GM23338 (cell line): ENCODE data around the gene VPS41.
A peak's percentile ranks its signal among the peaks of the same experiment; 100 is the strongest.

ENCODE experiments used
- CTCF ChIP-seq, 2 experiments: fragments of 200-600 bp in 1 of 2; sonication (generic) in 1 of 2; conservative IDR thresholded peaks; 2 replicates each; pipeline versions ENCODE4 v1.5.1 to v1.6.1; 2016 to 2017; ENCODE audit warnings: antibody characterized with exemption in 2 of 2, low read depth in 2 of 2, mild to moderate bottlenecking in 2 of 2, moderate library complexity in 1 of 2
- EZH2 ChIP-seq: fragments of 200-600 bp; sonication (generic); IDR thresholded peaks from one replicate; pipeline ENCODE4 v1.8.0; 2017; ENCODE audit warnings: antibody characterized with exemption, mild to moderate bottlenecking, low read depth; ENCODE audit not compliant: unreplicated experiment
- JUNB ChIP-seq: IDR thresholded peaks from one replicate; pipeline ENCODE4 v1.6.1; 2016; ENCODE audit warnings: antibody characterized with exemption; ENCODE audit not compliant: unreplicated experiment
- POLR2AphosphoS5 ChIP-seq: IDR thresholded peaks from 2 replicates; pipeline ENCODE4 v1.6.1; 2016; ENCODE audit warnings: antibody characterized with exemption, low read depth
- REST ChIP-seq: IDR thresholded peaks from one replicate; pipeline ENCODE4 v1.6.1; 2018; ENCODE audit warnings: antibody characterized with exemption; ENCODE audit not compliant: unreplicated experiment
- ZNF114 ChIP-seq: fragments of 250-450 bp; sonication (Bioruptor Pico); IDR thresholded peaks from 2 replicates; pipeline ENCODE4 v1.5.0; 2020; ENCODE audit warnings: mild to moderate bottlenecking, moderate library complexity
- ZNF331 ChIP-seq: fragments of 250-450 bp; sonication (Bioruptor Pico); IDR thresholded peaks from 2 replicates; pipeline ENCODE4 v1.5.0; 2020; ENCODE audit warnings: low read depth, mild to moderate bottlenecking, moderate library complexity

GRCh38 chr7:38908759-38909335, at the start of gene VPS41:
- no peak for TF ChIP-seq CTCF (conservative IDR thresholded peaks at IDR 0.05; ENCODE audit: low read depth in 2 of 2)
- TF ChIP-seq POLR2AphosphoS5: peak; percentile 85
- TF ChIP-seq JUNB: no peak
- TF ChIP-seq EZH2: no peak
- no peak for TF ChIP-seq ZNF331
- no peak for TF ChIP-seq REST
- no peak for TF ChIP-seq ZNF114 (CRISPR knock-in tag)
